ENCODE results near the gene CYBC1. TPM values are rescaled to one million over a fixed set of nuclear protein-coding genes. Genes with fewer than 3 reads are reported as not detected.

The CYBC1 gene
- total and polyA plus RNA-seq, 9 of the 15 experiments (the other 6 are each of a cell fraction or from before 2014, with no cell fraction given), result 1.3 to 71.8 (median 49.9) TPM

GRCh38 chr17:82414548-82415281 lies 35.8 kb downstream of the CYBC1 start (continued):
- TF ChIP-seq SMARCE1 (IDR thresholded peaks at IDR 0.05) (no peak), JUNB (CRISPR knock-in tag; conservative IDR thresholded peaks at IDR 0.05) (no peak), ELF4 (CRISPR knock-in tag; IDR thresholded peaks at IDR 0.05) (no peak), NKRF (IDR thresholded peaks at IDR 0.05; ENCODE audit: borderline replicate concordance) (peak; percentile 93), TCFL5 (CRISPR knock-in tag; conservative IDR thresholded peaks at IDR 0.05) (no peak), SIN3A (IDR thresholded peaks at IDR 0.05; ENCODE audit: borderline replicate concordance in 2 of 2, control insufficient read depth in 1 of 2, low read depth in 2 of 2, low read length in 2 of 2) (peak; percentile 95 to 97), GTF3C2 (IDR thresholded peaks at IDR 0.05; ENCODE audit: borderline replicate concordance, extremely low read depth, insufficient read length) (no peak), ZKSCAN8 (CRISPR knock-in tag; IDR thresholded peaks at IDR 0.05) (no peak), RREB1 (CRISPR knock-in tag; IDR thresholded peaks at IDR 0.05) (no peak), ZNF696 (CRISPR knock-in tag; conservative IDR thresholded peaks at IDR 0.05) (no peak), THRA (IDR thresholded peaks at IDR 0.05) (no peak), PHTF2 (CRISPR knock-in tag; IDR thresholded peaks at IDR 0.05) (no peak), VEZF1 (CRISPR knock-in tag; IDR thresholded peaks at IDR 0.05) (peak; percentile 49)

Measured in K562 (cell line).